H9 (cell line): Measurements from ENCODE around the gene CWC27. TPM values are rescaled to one million over a fixed set of nuclear protein-coding genes. Genes with fewer than 3 reads are reported as not detected.

Experiments used
- DNase-seq: peaks from one replicate; pipeline ENCODE4 v3.0.0-alpha.2; 2017
- H2AFZ ChIP-seq: one replicate; pipeline ENCODE4 v1.6.1; 2013; ENCODE audit warnings: mild to moderate bottlenecking, low read length, control low read depth, moderate library complexity
- H2AK5ac ChIP-seq: 2 replicates; pipeline ENCODE4 v1.6.1; 2013; ENCODE audit warnings: low read length, control low read depth, mixed read lengths; ENCODE audit not compliant: insufficient read length
- H2BK120ac ChIP-seq: one replicate; pipeline ENCODE4 v1.6.1; 2013; ENCODE audit warnings: low read depth, mild to moderate bottlenecking, low read length, control low read depth, inconsistent platforms; ENCODE audit not compliant: poor library complexity, severe bottlenecking
- H2BK12ac ChIP-seq: 2 replicates; pipeline ENCODE4 v1.6.1; 2013; ENCODE audit warnings: low read length, control low read depth, mixed read lengths, low read depth; ENCODE audit not compliant: insufficient read length
- H2BK15ac ChIP-seq: 2 replicates; pipeline ENCODE4 v1.6.1; 2013; ENCODE audit warnings: low read depth, low read length, control low read depth
- H2BK20ac ChIP-seq: one replicate; pipeline ENCODE4 v1.6.1; 2013; ENCODE audit warnings: low read depth, mild to moderate bottlenecking, low read length, control low read depth, inconsistent platforms; ENCODE audit not compliant: poor library complexity, severe bottlenecking
- H2BK5ac ChIP-seq: 2 replicates; pipeline ENCODE4 v1.6.1; 2013; ENCODE audit warnings: low read length, control low read depth, mixed read lengths; ENCODE audit not compliant: insufficient read length
- H3K14ac ChIP-seq: 2 replicates; pipeline ENCODE4 v1.6.1; 2013; ENCODE audit warnings: low read length, control low read depth; ENCODE audit not compliant: insufficient read depth
- H3K18ac ChIP-seq: 2 replicates; pipeline ENCODE4 v1.6.1; 2013; ENCODE audit warnings: low read depth, mild to moderate bottlenecking, mixed read lengths, low read length, control low read depth; ENCODE audit not compliant: insufficient read length
- H3K23ac ChIP-seq: 2 replicates; pipeline ENCODE4 v1.6.1; 2013; ENCODE audit warnings: low read length, control low read depth, mixed read lengths, low read depth; ENCODE audit not compliant: insufficient read length
- H3K23me2 ChIP-seq: 2 replicates; pipeline ENCODE4 v1.6.1; 2013; ENCODE audit warnings: low read depth, mild to moderate bottlenecking, mixed read lengths, low read length, control low read depth; ENCODE audit not compliant: insufficient read length, poor library complexity, severe bottlenecking
- H3K27ac ChIP-seq: 2 replicates; pipeline ENCODE4 v1.5.1; 2013; ENCODE audit warnings: low read length, control low read depth, mixed read lengths, low read depth; ENCODE audit not compliant: insufficient read length
- H3K27me3 ChIP-seq: 2 replicates; pipeline ENCODE4 v1.6.1; 2013; ENCODE audit warnings: low read length, control low read depth, inconsistent platforms; ENCODE audit not compliant: insufficient read depth
- H3K4ac ChIP-seq: 2 replicates; pipeline ENCODE4 v1.6.1; 2013; ENCODE audit warnings: low read depth, mild to moderate bottlenecking, control low read depth, inconsistent platforms, low read length, moderate library complexity
- H3K4me1 ChIP-seq: 2 replicates; pipeline ENCODE4 v1.6.1; 2013; ENCODE audit warnings: low read length, control low read depth, inconsistent platforms; ENCODE audit not compliant: insufficient read depth
- H3K4me2 ChIP-seq: 2 replicates; pipeline ENCODE4 v1.6.1; 2013; ENCODE audit warnings: low read length, control low read depth, mixed read lengths; ENCODE audit not compliant: insufficient read length, insufficient read depth
- H3K56ac ChIP-seq: 2 replicates; pipeline ENCODE4 v1.6.1; 2013; ENCODE audit warnings: low read depth, mild to moderate bottlenecking, mixed read lengths, low read length, control low read depth; ENCODE audit not compliant: insufficient read length
- H3K79me1 ChIP-seq: 2 replicates; pipeline ENCODE4 v1.6.1; 2013; ENCODE audit warnings: low read depth, mild to moderate bottlenecking, moderate library complexity, low read length, control low read depth, inconsistent platforms; ENCODE audit not compliant: insufficient read depth, poor library complexity, severe bottlenecking
- H3K79me2 ChIP-seq: 2 replicates; pipeline ENCODE4 v1.6.1; 2013; ENCODE audit warnings: low read length, control low read depth, inconsistent platforms; ENCODE audit not compliant: insufficient read depth
- H3K9ac ChIP-seq: 2 replicates; pipeline ENCODE4 v1.6.1; 2013; ENCODE audit warnings: low read length, control low read depth, mixed read lengths; ENCODE audit not compliant: insufficient read length; ENCODE audit errors: extremely low read depth
- H3K9me3 ChIP-seq: one replicate; pipeline ENCODE4 v1.6.1; 2013; ENCODE audit warnings: low read depth, low read length, inconsistent platforms; ENCODE audit not compliant: control insufficient read depth
- H3T11ph ChIP-seq: one replicate; pipeline ENCODE4 v1.6.1; 2013; ENCODE audit warnings: mild to moderate bottlenecking, low read length, control low read depth, inconsistent platforms
- H4K20me1 ChIP-seq: one replicate; pipeline ENCODE4 v1.6.1; 2013; ENCODE audit not compliant: control insufficient read depth, insufficient read length, insufficient read depth
- H4K5ac ChIP-seq: 2 replicates; pipeline ENCODE4 v1.6.1; 2013; ENCODE audit warnings: low read depth, mild to moderate bottlenecking, mixed read lengths, low read length, control low read depth; ENCODE audit not compliant: insufficient read length
- H4K8ac ChIP-seq: replicated peaks from 2 replicates; pipeline ENCODE4 v1.6.1; 2013; ENCODE audit warnings: low read length, control low read depth, mixed read lengths, low read depth; ENCODE audit not compliant: insufficient read length
- H4K91ac ChIP-seq: 2 replicates; pipeline ENCODE4 v1.6.1; 2013; ENCODE audit warnings: low read depth, mild to moderate bottlenecking, moderate library complexity, mixed read lengths, low read length, control low read depth; ENCODE audit not compliant: insufficient read length
- H3K27ac Mint-ChIP-seq, 3 experiments: 2 replicates in 2 of 3; 3 replicates in 1 of 3; pipeline ENCODE4 v1.8.0; 2020 to 2021; ENCODE audit warnings: mixed read lengths in 3 of 3, mild to moderate bottlenecking in 1 of 3, moderate library complexity in 1 of 3
- H3K27me3 Mint-ChIP-seq: 2 replicates; pipeline ENCODE4 v1.8.0; 2021; ENCODE audit warnings: low read depth, mild to moderate bottlenecking, moderate library complexity, mixed read lengths
- H3K36me3 Mint-ChIP-seq, 3 experiments: 2 replicates in 2 of 3; 3 replicates in 1 of 3; pipeline ENCODE4 v1.8.0; 2020 to 2021; ENCODE audit warnings: low read depth in 3 of 3, mixed read lengths in 3 of 3; ENCODE audit not compliant: insufficient read depth in 1 of 3
- H3K4me1 Mint-ChIP-seq, 2 experiments: 2 replicates each; pipeline ENCODE4 v1.8.0; 2020; ENCODE audit warnings: mixed read lengths in 2 of 2
- H3K4me3 Mint-ChIP-seq, 2 experiments: 2 replicates in 1 of 2; 3 replicates in 1 of 2; pipeline ENCODE4 v1.8.0; 2020 to 2021; ENCODE audit warnings: mild to moderate bottlenecking in 2 of 2, mixed read lengths in 2 of 2, moderate library complexity in 1 of 2
- H3K9me3 Mint-ChIP-seq, 2 experiments: 2 replicates in 1 of 2; 3 replicates in 1 of 2; pipeline ENCODE4 v1.8.0; 2020; ENCODE audit warnings: mild to moderate bottlenecking in 2 of 2, mixed read lengths in 2 of 2, moderate library complexity in 1 of 2
- CTCF ChIP-seq: fragments of 200-600 bp; sonication (generic); conservative IDR thresholded peaks from 3 replicates; pipeline ENCODE4 v1.8.0; 2021; ENCODE audit warnings: antibody characterized with exemption, mild to moderate bottlenecking
- WGBS: extraction: QIAGEN DNeasy Blood & Tissue Kit; methylation state at CpG from one replicate; pipeline ENCODE4 v1.1.7; 2013; ENCODE audit warnings: missing lambda C conversion rate, low lambda C conversion rate, mixed read lengths; ENCODE audit not compliant: insufficient read length; ENCODE audit errors: extremely low coverage; 5-methylcytosine and 5-hydroxymethylcytosine counted together
- total RNA-seq: library from RNA; stranded (reverse); gene quantifications from 2 replicates; pipeline ENCODE4 v1.2.1, GENCODE V29; 2021

CWC27 gene
- total RNA-seq, 1 experiment from 2014 or later = 41.9 TPM

- H3K9me3 Mint-ChIP-seq = no peaks in the 10 kb centered on the region
- no peaks in the 10 kb centered on the region for H3K4me1 Mint-ChIP-seq
- Histone ChIP-seq H2BK20ac (no peak overlapping the region), H3K9ac (no peak overlapping the region), H4K20me1 (no peaks in the 10 kb centered on the region), H4K8ac (no peak overlapping the region), H3T11ph (no peak overlapping the region), H3K79me1 (no peaks in the 10 kb centered on the region), H2BK5ac (no peak overlapping the region), H3K18ac (no peak overlapping the region), H2BK15ac (no peak overlapping the region), H3K27me3 (no peaks in the 10 kb centered on the region), H3K9me3 (no peaks in the 10 kb centered on the region), H3K27ac (no peak overlapping the region), H3K4me2 (no peak overlapping the region), H3K79me2 (no peaks in the 10 kb centered on the region), H3K14ac (no peak overlapping the region), H2AFZ (no peak overlapping the region), H2AK5ac (no peak overlapping the region), H4K91ac (no peak overlapping the region), H3K56ac (no peak overlapping the region), H2BK12ac (no peak overlapping the region), H3K23me2 (no peaks in the 10 kb centered on the region), H4K5ac (no peak overlapping the region), H3K4me1 (no peaks in the 10 kb centered on the region), H3K23ac (no peak overlapping the region), H2BK120ac (no peak overlapping the region), H3K4ac (no peak overlapping the region)
- no CpG with 5 or more reads among the region's 4 CpGs for WGBS
- no peaks in the 10 kb centered on the region for H3K36me3 Mint-ChIP-seq
- TF ChIP-seq CTCF = no peak
- no peak for DNase-seq
- H3K27ac Mint-ChIP-seq = no peak overlapping the region; a peak in 2 of 7 replicates
- H3K4me3 Mint-ChIP-seq = no peak overlapping the region
- H3K27me3 Mint-ChIP-seq = no peaks in the 10 kb centered on the region
Observed at GRCh38 chr5:65012301-65012892, 243.7 kb downstream of the CWC27 start.
